Testis (tissue), 2 donors: ENCODE measurements around the gene CEBPG.

Experiments used
- CTCF ChIP-seq, 3 experiments: fragments of 450-650 bp in 2 of 3; fragments of 200-600 bp in 1 of 3; sonication (generic) in 1 of 3; IDR thresholded peaks; one replicate each; pipeline ENCODE4 v1.5.1; 2016 to 2019; ENCODE audit warnings: antibody characterized with exemption in 3 of 3, mild to moderate bottlenecking in 2 of 3, moderate library complexity in 1 of 3
- POLR2A ChIP-seq: fragments of 450-650 bp; IDR thresholded peaks from one replicate; pipeline ENCODE4 v1.6.1; 2017; ENCODE audit warnings: antibody characterized with exemption, mild to moderate bottlenecking, moderate library complexity

GRCh38 chr19:33405553-33406461 is 32.3 kb downstream of the CEBPG start:
- TF ChIP-seq CTCF (IDR thresholded peaks at IDR 0.05) (no peak), POLR2A (no peak)
